ENCODE results near the gene LMBRD2. TPM values are rescaled to one million over a fixed set of nuclear protein-coding genes. Genes with fewer than 3 reads are reported as not detected.

The LMBRD2 gene
- polyA plus RNA-seq, 4 donors, result 15.9 to 20.9 (median 17.4) TPM

DNA sequence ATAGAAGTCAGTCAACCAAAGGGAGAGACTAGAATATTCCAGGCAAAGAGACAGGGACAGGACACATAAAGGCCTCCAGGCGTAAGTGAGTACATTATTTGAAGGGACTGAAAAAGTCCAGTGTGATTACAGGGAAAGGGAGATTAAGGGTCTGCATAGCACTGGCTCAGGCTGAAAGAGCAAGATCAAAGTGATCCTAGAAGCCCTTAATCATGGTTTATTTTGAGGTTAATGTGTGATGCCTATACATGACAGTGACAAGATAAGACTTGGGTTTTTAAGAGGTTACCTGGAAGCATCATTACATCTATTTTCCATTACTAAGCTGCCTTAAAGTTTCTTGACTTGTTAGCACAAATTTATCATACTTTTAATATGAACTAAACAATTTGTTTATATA is 25.8 kb downstream of the LMBRD2 start:
- no peak for DNase-seq (ENCODE audit: low read depth in 4 of 4, low spot score in 2 of 4)

- no peak for DNase-seq (ENCODE audit: low read depth in 4 of 4, low spot score in 2 of 4)
Observed at GRCh38 chr5:36111238-36111637, 40.4 kb downstream of the LMBRD2 start.

GRCh38 chr5:36108758-36109460 is 42.8 kb downstream of the LMBRD2 start:
- no peak for DNase-seq (ENCODE audit: low read depth in 4 of 4, low spot score in 2 of 4)

DNA sequence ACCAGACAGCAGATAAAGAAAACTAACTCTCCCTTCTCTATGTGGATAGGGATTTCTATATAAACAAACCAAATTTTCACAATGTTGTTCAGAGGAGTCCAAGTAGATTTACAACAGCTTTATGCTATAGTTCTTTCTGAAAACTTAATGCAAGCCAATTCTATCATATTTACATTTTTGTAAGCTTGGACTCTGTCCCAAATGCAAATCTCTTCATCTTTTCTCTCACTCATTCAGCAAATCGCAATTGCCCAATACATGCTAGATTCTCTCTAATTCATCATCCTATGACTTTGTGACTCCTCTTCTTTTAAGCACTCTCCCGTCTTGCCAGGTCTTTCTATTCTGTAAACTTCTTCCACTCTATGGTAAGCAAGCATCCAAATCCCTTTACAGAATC is 45.9 kb downstream of the LMBRD2 start:
- DNase-seq (ENCODE audit: low read depth in 4 of 4, low spot score in 2 of 4), result no peak

DNA sequence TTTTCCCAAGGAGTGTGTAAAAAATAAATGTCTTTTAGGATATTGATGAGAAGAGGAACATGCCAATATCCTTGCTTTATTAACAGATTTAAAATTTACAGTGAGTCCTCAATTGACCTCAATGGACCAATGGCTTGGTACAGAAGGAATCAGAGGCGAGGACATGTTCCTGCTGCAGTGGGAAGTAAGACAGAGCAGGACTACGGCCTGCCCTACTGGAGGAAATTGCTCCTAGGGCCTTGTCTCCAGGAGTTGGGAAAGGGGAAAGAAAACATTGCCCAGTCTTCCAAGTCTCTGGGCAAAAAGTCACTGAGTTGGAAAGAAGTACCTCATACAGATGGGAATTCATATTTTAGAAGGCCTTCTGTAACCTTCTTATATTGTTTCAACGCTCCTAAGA is 51.9 kb downstream of the LMBRD2 start:
- no peak for DNase-seq (ENCODE audit: low read depth in 4 of 4, low spot score in 2 of 4)

- DNase-seq (ENCODE audit: low read depth in 4 of 4, low spot score in 2 of 4), result no peak
Observed at GRCh38 chr5:36096486-36096885, 55.2 kb downstream of the LMBRD2 start.

DNA sequence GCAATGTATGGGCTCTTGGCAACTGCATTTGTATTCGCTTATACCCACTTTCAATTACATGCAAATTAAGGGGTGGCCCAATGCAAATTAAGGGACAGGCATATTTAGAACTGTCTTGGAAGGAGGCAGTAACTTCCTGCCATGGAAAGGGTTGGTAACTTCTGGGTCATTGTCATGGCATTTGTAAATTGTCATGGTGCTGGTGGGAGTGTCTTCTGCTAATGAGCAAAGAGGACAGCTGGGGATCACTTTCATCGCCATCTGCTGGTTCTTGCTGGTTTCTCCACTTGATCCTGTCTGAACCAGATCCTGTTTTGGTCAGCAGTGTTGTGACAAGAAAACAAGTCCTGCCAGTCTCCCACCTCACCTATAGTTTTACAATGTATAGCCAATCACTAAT is 61.7 kb downstream of the LMBRD2 start:
- DNase-seq (ENCODE audit: low read depth in 4 of 4, low spot score in 2 of 4), result no peak

GRCh38 chr5:36079200-36079781 is 72.4 kb downstream of the LMBRD2 start:
- DNase-seq (ENCODE audit: low read depth in 4 of 4, low spot score in 2 of 4), result peak in 1 of 4 donors; percentile 37

GRCh38 chr5:36078430-36078829 is 73.3 kb downstream of the LMBRD2 start:
- DNase-seq (ENCODE audit: low read depth in 4 of 4, low spot score in 2 of 4), result no peak

DNA sequence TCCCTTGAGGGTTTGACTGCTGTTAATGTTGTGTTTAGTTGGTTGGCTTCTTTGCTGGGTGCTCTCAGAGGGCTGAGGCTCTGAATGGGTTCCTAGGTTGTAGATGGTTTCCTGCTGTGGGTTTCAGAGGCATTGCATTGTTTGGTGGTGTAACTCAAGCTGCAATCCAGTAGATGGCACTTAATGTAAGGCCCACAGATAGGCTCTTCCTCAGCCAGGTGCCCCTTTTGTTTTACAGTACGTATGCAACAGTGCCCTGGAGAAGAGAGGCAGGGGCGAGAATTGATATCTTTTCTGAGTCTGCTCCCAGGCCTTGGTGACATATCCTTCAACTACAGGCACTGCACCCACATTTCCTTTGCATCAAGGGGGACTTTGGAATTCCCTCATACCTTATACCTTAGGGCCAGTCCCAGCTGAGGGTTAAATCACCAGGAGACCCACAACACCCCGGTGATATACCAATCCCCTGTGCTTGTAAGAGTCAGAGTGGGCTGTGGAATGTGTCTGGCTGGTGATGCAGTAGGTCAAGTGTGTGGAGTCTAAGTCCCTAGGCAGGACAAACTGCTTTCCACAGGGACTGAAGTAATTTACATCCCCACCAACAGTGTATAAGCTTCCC is 78.0 kb downstream of the LMBRD2 start:
- DNase-seq (ENCODE audit: low read depth in 4 of 4, low spot score in 2 of 4), result no peak

GRCh38 chr5:36070687-36071571 is 80.8 kb downstream of the LMBRD2 start:
- no peak for DNase-seq (ENCODE audit: low read depth in 4 of 4, low spot score in 2 of 4)

DNA sequence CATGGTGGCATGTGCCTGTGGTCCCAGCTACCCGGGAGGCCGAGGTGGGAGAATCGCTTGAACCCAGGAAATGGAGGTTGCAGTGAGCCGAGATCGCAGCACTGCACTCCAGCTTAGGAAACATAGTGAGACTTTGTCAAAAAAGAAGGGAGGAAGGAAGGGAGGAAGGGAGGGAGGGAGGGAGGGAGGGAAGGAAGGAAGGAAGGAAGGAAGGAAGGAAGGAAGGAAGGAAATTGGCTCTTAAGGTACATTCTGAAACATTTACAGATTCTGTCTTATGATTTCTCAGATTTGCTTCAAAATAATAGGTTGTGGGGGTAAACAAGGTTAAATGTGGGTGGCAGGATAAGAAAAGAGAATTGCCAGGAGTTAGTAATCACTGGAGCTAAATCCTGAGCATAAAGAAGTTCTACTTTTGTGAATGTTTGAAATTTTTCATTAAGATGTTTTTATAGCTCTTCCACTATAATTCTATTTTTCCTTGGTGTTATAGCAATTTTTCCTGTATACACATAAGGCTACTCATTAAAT is 82.9 kb downstream of the LMBRD2 start:
- DNase-seq (ENCODE audit: low read depth in 4 of 4, low spot score in 2 of 4), result no peak

- no peak for DNase-seq (ENCODE audit: low read depth in 4 of 4, low spot score in 2 of 4)
Observed at GRCh38 chr5:36066540-36067210, 85.0 kb downstream of the LMBRD2 start, which contains the start of gene UGT3A2. TSS of gene UGT3A2 (minus strand) at chr5:36066882. CDS start at chr5:36066789, 93 bp downstream.

GRCh38 chr5:36066001-36066539 is 85.6 kb downstream of the LMBRD2 start:
- DNase-seq (ENCODE audit: low read depth in 4 of 4, low spot score in 2 of 4), result no peak

GRCh38 chr5:36060420-36060887 is 91.2 kb downstream of the LMBRD2 start:
- DNase-seq (ENCODE audit: low read depth in 4 of 4, low spot score in 2 of 4), result no peak

GRCh38 chr5:36059571-36060419 is 91.9 kb downstream of the LMBRD2 start:
- no peak for DNase-seq (ENCODE audit: low read depth in 4 of 4, low spot score in 2 of 4)

- DNase-seq (ENCODE audit: low read depth in 4 of 4, low spot score in 2 of 4), result no peak
Observed at GRCh38 chr5:36058776-36059175, 92.9 kb downstream of the LMBRD2 start.

- DNase-seq (ENCODE audit: low read depth in 4 of 4, low spot score in 2 of 4), result no peak
Observed at GRCh38 chr5:36057386-36057785, 94.3 kb downstream of the LMBRD2 start.

GRCh38 chr5:36056422-36056821 is 95.3 kb downstream of the LMBRD2 start:
- no peak for DNase-seq (ENCODE audit: low read depth in 4 of 4, low spot score in 2 of 4)
